GM21723 (cell line): ENCODE measurements around the gene DLGAP4.
"Not testable (repeated sequence)": the region's sequence is repeated elsewhere in the genome, so short reads cannot be mapped to it uniquely, and the experiment has no call there.

ENCODE experiments used
- ATAC-seq: cut with Tn5 transposase; IDR thresholded peaks from one replicate; pipeline ENCODE4 v1.9.1; 2021; ENCODE audit warnings: mild to moderate bottlenecking, moderate library complexity; ENCODE audit not compliant: unreplicated experiment

The DLGAP4 gene

GRCh38 chr20:36490191-36490590 is 184.1 kb downstream of the DLGAP4 start:
- no peak for ATAC-seq

GRCh38 chr20:36491901-36492617 is 185.9 kb downstream of the DLGAP4 start:
- no peak for ATAC-seq

- no peak for ATAC-seq
Observed at GRCh38 chr20:36493051-36493800, 187.1 kb downstream of the DLGAP4 start.

- no peak for ATAC-seq
Observed at GRCh38 chr20:36493801-36494114, 187.6 kb downstream of the DLGAP4 start.

GRCh38 chr20:36496707-36497669 is 190.8 kb downstream of the DLGAP4 start:
- no peak for ATAC-seq

GRCh38 chr20:36497856-36498255 is 191.7 kb downstream of the DLGAP4 start:
- no peak for ATAC-seq

GRCh38 chr20:36498386-36499179 is 192.4 kb downstream of the DLGAP4 start:
- no peak for ATAC-seq

- no peak for ATAC-seq
Observed at GRCh38 chr20:36499211-36499610, 193.1 kb downstream of the DLGAP4 start.

GRCh38 chr20:36499723-36500501 is 193.8 kb downstream of the DLGAP4 start:
- no peak for ATAC-seq

GRCh38 chr20:36501367-36502006 is 195.3 kb downstream of the DLGAP4 start:
- no peak for ATAC-seq

GRCh38 chr20:36504295-36504694 is 198.2 kb downstream of the DLGAP4 start:
- no peak for ATAC-seq

- no peak for ATAC-seq
Observed at GRCh38 chr20:36506253-36506652, 200.1 kb downstream of the DLGAP4 start.

- no peak for ATAC-seq
Observed at GRCh38 chr20:36507746-36508145, 201.6 kb downstream of the DLGAP4 start.

- no peak for ATAC-seq
Observed at GRCh38 chr20:36519012-36519719, 213.0 kb downstream of the DLGAP4 start.

GRCh38 chr20:36519944-36520343 is 213.8 kb downstream of the DLGAP4 start:
- ATAC-seq = no peak

GRCh38 chr20:36521526-36521925 is 215.4 kb downstream of the DLGAP4 start:
- ATAC-seq = no peak

- not testable (repeated sequence) for ATAC-seq
Observed at GRCh38 chr20:36522412-36522811, 216.3 kb downstream of the DLGAP4 start.

GRCh38 chr20:36523341-36523740 is 217.2 kb downstream of the DLGAP4 start:
- ATAC-seq = no peak
